ENCODE measurements around the gene BORCS5.
A peak's percentile ranks its signal among the peaks of the same experiment; 100 is the strongest.
"Not testable (repeated sequence)": the region's sequence is repeated elsewhere in the genome, so short reads cannot be mapped to it uniquely, and the experiment has no call there.

Gene BORCS5

DNA sequence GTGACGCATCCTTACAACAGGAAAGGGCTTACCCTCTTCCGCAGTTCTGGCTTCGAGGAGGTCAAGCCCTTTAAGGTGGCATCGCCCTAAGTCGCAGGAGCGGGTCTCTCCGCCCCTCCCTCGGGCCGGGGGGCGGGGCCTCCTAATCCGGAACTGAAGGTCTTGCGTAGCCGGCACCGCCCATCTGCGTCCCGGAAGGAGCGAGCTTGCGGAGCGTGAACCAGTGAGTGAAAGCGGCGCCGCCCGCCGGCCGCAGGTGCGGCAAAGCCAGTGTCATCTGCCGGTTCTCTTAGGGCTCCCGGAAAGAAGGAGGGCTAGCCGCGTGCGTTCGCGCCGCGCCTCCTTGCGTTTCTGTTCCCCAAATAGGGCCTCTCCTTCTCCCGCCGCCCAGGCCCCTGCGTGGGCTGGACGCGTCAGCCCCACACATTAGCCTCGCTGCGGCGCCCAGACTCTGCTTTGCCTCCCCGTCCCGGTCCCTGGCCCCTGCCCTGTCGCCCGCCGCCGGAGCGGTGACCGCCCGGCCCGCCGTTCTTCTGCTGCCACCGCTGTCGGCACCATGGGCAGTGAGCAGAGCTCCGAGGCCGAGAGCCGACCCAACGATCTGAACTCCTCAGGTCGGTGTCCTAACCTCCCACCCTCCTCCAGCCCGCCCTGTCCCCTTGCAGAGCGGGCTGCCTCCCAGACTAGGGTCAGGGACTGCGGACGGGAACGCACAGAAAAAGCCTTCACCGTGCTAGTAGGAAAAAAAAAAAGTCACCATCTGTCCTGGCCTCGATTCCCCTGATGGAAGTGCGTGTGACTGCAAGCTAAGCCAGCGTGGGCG is at the start of gene BORCS5:
Gene BORCS5 (plus strand): TSS at position 183 of the 823 bp plus-strand sequence. CDS start 374 bp downstream, at position 557.
- DNase-seq (ENCODE audit: low read depth in 2 of 2) = peak; percentile 97

DNA sequence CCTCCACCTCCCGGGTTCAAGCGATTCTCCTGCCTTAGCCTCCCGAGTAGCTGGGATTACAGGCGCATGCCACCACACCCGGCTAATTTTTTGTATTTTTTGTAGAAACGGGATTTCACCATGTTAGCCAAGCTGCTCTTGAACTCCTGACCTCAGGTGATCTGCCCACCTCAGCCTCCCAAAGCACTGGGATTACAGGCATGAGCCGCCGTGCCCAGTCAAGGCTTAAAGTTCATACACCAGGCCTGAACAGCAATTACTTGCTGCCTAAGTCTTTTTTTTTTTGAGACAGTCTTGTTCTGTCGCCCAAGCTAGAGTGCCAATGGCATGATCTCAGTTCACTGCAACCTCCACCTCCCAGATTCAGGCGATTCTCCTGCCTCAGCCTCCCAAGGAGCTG is 46.2 kb upstream of the BORCS5 start:
- DNase-seq (ENCODE audit: low read depth in 2 of 2) = not testable (repeated sequence)

DNA sequence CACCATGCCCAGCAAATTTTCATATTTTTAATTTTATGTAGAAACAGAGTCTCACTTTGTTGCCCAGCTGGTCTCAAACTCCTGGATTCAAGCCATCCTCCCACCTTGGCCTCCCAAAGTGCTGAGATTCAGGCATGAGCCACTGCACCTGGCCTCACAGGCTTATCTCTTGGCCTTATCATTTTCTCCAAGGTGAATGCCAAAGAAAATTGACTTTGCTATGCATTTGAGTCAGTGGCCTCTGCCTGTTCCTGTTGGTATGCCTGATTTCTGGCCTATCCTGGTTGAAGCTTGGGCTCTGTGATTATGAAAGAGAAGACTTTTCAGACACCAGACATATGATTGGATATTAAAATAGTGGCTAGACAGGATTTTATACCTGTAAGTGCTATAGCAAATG is 41.0 kb upstream of the BORCS5 start:
- DNase-seq (ENCODE audit: low read depth in 2 of 2) = no peak

DNA sequence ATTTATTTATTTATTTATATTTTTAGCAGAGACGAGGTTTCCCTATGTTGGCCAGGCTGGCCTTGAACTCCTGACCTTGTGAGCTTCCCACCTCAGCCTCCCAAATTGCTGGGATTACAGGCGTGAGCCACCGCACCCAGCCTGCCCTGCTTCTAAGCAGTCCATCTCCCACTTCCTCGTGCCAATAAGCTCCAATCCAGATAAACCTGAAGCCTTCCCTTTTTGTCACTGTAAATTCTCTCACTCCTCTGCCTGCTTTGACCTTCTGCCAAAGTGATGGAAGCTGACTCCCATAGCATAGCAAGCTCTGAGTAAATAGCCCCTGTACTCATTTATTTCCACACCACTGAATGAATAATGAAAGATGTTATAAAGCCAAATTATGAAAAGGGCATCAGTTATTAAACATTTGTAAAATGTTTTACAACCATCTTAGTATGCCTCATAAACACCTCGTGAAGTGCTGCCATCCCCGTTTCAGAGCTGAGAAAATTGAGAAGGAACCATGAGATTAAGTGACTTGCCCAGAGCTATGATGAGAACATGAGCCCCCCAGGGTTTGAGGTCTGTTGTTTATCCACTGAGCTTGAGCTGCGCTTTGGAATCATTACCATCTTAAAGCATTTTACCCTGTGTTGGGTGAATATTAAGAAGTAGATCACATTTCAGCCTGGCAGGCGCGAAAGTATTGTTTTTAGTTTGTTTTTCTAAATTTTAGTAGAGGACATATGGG is 37.3 kb upstream of the BORCS5 start:
- no peak for DNase-seq (ENCODE audit: low read depth in 2 of 2)

DNA sequence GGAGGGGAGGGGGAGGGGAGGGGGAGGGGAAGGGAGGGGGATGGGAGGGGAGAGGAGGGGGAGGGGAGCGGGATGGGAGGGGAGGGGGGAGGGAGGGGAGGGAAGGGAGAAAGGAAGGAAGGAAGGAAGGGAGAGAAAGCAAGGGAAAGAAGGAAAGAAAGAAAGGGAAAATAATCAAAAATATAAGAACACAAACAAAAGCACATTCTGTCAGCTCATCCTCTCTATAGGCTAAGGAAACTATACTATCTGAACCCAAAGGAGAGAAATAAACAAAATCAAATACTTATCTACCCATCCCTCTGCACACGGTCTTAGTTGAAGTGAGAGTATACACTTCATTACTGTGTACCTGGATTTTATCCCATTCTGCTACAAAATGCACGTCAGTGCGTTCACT is 33.8 kb upstream of the BORCS5 start:
- DNase-seq (ENCODE audit: low read depth in 2 of 2) = no peak

DNA sequence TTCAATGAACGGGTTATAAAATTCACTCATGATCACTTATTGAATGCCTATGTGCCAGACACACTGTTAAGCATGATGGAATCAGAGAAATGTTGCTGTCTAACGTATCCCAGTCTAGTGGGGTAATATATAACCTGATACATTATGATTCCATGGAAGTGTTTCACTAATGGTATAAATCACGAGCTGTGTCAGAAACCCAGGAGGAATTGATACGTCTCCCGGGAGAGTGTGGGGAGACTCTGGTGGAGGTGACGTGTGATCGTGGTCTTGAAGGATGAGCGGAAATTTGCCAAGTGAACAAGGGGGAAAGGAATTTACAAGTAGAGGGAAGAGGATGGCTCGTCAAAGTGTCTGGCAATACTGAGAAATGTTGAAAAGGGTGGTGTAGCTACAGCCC is 33.3 kb upstream of the BORCS5 start:
- no peak for DNase-seq (ENCODE audit: low read depth in 2 of 2)

DNA sequence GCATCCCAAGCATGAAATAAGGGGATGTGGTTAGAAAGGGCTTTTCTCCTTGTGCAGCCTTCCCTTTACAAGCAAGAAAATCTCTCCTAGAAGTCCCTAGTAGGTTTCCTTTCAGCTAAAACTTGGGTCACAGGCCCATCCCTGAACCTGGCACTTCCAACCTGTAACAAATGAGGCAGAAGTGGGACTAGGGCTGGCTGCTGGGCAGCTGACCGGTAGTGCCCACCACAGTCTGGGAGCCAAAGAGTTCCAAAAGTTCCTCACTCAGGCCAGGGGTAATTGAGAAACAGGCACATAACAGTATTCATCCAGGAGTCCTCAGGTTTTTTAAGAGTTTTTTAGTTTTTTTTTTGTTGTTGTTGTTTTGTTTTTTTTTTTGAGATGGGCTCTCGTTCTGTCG is 30.6 kb upstream of the BORCS5 start:
- no peak for DNase-seq (ENCODE audit: low read depth in 2 of 2)

DNA sequence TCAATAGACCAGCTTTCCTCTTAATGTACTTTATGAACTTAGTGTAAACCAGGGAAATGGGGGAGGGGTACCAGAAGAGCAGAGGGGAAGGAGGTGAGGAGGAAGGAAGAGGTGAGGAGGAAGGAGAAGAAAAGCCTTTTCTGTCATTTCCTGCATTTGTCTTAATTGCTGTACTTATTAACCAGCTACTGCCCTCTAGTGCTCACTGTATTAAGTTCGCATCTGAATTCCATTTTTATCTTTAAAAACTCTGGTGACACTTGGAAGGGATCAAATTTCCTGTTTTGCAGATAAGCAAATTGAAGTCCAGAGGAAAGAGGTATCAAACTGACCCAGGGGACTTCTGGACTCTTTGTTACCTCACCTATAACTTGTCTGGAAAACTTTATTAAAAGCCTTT is 29.1 kb upstream of the BORCS5 start:
- no peak for DNase-seq (ENCODE audit: low read depth in 2 of 2)

DNA sequence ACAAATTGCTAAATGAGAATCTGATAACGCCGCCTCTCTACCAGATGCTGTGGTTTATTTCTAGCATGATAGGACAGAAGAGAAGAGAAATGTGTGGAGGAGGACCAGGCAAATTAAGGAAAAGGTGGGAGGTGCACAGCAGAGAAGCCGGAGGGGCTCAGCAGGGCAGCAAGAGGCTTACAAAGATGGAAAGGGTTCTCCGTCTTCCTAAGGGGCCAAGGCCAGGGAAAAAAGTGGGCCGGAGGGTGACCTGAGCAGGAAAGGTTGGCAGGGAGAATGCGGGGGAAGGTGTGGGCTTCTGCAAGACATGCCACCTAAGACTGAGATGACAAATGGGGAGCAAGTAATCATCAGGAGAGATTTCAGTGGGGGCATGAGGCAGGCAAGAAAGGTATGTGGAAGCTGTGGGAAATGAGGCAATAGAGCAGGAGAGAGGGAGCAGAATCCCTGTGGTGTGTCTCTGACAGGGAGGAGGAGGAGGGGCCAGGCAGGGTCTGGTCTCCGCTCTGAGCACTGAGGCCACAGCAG is 25.6 kb upstream of the BORCS5 start:
- no peak for DNase-seq (ENCODE audit: low read depth in 2 of 2)

DNA sequence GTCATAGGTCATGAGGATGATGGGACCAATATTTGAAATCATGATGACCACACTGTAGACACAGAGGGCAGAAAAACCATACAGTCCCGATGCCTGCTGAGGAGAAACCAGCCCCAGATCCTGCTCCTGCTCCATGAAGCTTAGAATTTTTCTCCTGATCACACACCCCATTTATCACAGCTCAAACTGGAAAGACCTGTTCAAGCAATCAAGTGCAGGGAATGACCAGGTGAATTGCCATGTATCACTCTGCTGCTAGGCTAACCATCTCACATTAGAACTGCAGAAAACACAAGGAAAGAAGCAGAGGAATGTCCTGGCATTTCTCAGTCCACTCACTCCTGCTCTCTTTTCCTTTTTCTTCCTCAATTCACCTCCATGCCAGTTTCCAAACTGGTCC is 25.0 kb upstream of the BORCS5 start:
- no peak for DNase-seq (ENCODE audit: low read depth in 2 of 2)

DNA sequence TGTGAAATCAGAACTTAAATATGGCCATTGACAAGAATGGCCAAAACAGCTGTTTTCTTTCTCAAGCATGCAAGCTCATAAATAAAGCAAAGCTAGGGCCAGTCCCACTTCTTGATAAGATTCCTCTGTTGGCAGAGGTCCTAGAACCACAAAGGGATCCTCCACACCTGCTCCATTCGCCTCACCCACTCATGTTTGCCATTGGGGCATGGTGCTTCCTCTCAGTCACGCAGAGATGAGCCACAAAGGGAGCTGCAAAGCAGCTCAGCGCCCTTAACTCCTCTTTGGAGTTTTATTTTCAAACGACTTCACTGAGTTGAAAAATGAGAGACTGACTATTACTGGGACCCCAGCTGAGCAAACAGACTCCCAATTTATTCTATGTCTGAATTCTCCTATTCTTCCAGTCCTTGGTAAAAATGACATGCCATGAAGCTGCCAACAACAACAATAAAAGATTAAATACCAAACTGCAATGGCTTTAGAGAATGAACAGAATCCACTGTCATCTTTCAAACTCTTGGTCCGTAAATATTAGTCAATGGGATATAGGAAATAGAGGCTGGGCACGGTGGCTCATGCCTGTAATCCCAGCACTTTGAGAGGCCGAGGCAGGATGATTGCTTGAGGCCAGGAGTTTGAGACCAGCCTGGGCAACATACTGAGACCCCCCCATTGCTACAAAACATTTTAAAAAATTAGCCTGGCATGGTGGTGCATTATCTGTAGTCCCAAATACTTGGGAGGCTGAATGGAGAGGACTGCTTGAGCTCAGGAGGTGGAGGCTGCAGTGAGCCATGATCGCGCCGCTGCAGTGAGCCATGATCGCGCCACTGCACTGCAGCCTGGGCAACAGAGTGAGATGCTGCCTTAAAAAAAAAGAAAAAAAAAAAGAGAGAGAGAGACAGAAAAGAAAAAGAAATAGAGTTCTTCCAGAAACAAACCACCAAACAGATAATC is 23.2 kb upstream of the BORCS5 start:
- DNase-seq (ENCODE audit: low read depth in 2 of 2) = no peak

DNA sequence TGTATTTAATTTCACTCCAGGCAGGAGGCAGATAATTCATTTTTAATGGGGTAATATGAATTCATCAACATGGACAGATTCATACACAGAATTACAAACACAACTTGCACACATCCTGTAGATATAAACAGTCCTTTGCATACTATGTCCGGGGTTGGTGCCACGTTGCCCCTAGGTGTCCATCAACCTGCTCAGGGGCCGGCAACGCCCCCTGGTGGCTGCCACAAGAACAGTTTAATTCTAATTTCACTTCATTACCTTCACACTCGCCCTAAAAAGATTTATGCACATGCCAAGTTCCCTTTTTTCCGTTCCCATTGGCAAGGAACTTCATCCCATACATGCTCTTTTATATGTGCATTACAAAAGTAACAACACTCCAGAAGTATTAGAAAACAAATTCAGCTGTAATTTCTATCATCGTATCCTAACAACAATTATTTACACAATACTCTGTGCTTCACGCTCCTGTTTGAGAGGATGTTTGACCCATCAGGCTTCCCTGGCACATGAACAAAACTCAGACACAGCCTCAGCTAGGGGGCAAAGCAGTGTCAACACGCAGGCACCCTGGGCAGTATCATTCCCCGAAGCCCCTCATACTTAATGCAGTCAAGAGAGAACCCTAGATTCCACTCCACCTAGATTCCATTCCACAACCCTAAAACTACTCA is 22.4 kb upstream of the BORCS5 start:
- DNase-seq (ENCODE audit: low read depth in 2 of 2) = peak in 1 of 2 donors; percentile 22

DNA sequence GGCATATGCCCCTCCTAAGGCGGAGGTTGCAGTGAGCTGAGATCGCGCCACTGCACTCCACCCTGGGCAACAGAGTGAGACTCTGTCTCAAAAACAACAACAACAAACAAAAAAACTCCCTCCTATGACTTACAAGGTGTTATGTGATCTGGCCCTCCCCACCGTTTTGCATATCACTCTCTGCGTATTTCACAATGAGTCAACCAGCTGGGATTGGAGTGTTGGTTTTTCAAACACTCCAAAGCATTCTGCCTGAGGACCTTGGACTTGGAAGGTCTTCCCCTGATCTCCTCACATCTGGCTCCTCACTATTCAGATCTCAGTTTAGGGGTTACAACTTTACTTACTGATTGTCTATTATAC is 20.8 kb upstream of the BORCS5 start:
- no peak for DNase-seq (ENCODE audit: low read depth in 2 of 2)

DNA sequence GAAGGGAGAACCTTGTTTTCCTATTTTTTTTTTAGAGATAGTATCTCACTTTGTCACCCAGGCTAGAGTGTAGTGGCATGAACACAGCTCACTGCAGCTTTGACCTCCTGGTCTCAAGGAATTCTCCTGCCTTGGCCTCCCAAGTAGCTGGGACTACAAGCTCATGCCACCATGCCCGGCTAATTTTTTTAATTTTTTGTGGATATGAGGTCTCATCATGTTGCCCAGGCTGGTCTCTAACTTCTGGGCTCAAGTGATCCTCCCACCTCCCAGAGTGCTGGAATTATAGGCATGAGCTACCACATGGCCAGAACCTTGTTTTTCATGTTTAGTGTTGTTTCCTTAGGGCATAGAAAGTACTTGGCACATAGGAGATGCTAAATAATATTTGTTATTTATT is 20.4 kb upstream of the BORCS5 start:
- DNase-seq (ENCODE audit: low read depth in 2 of 2) = no peak

DNA sequence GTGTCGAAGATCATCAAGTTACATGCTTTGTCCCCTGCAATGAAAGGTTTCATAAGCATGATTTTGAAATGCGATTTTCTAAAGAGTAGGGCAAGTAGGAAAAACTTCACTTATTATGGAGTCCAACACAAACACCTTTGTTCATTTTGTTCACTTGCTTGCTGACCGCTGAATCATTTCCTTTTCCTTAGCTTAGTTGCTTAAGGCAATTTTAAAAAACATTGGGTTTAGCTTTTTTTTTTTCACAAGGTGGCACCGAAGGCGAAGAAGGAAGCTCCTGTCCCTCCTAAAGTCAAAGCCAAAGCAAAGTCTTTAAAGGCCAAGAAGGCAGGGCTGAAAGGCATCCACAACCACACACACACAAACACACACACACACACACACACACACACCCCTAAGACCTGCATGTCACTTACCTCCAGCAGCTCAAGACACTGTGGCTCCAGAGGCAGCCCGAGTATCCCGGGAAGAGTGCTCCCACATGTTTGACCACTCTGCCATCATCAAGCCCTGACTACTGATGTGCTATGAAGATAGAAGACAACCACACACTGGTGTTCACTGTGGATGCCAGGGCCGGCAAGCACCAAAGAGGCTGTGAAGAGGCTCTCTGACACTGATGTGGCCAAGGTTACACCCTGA is 18.2 kb upstream of the BORCS5 start:
- DNase-seq (ENCODE audit: low read depth in 2 of 2) = no peak

DNA sequence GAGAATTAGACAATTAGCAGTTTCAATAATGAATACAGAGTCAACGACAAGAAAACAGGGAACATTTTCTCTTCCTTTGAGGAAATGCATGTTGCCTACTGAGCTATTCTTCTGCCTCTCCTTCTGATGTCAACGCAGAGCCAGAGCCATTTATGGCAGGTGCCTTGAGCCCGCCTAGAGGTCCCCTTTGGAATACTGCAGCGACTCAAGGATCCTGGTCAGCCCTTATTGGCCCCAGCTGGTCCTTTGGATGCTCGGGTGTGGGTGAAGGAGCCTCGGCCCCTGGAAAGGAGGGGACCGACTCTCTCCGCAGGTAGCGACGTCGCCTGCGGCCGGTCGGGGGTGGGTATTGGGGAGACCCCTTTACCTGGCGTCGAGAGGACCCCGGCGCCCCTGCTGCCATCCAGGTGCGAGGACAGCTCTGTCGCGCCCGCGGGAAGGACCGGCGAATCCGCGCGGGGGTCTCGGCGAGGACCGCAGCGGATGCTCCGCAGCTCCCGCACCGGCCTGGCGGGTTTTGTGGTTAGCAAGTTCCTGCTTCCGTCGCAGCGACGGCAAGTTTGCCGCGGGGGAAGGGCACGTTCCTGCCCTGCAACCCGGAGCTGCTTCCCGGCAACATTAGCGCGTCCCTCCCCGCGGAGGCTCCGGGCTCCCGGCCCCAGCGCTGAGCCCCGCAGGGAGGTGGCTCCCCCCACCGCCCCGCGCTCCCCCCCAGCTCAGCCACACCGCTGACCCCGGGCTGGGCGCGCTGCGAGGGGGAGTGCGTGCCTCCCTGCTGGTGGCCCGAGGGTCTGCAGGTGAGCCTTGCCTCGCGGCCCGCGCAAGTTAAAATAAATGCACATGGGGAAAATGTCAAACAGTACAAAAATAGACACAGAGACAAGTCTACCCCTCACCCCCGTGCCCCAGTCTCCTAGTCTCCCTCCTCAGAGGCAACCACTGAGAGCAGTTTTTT is 6.9 kb upstream of the BORCS5 start, which contains the start of gene MANSC1:
Gene MANSC1 (minus strand): TSS at position 532 of the 955 bp plus-strand sequence. CDS start 6,928 bp downstream, outside the sequence.
- DNase-seq (ENCODE audit: low read depth in 2 of 2) = no peak

DNA sequence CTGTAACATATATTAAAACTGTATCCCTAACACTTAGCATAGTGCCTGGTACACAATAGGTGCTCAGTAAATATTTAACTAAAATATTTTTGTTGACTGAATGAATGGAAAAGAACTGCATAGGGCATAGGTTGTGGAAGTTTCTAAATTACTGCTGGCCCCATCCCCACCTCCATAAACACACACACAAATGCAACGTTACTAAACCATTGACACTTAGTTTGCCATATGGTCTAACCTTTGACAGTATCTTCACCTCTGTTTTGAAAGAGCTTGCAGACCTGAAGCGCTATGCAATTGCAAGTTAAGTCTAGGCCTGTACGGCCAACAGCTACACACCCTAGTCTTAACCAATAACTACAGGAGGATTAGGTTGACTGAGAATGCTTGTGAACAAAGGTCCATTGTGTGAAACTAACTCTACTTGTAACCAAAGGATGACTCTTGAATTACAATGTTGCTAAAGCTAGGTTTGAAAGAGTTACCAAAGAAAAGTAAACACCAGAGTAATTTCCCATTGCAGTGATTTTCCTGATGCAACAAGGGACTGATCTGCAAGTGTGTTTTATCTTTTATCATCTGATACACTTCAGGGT is 5.9 kb upstream of the BORCS5 start:
- no peak for DNase-seq (ENCODE audit: low read depth in 2 of 2)

DNA sequence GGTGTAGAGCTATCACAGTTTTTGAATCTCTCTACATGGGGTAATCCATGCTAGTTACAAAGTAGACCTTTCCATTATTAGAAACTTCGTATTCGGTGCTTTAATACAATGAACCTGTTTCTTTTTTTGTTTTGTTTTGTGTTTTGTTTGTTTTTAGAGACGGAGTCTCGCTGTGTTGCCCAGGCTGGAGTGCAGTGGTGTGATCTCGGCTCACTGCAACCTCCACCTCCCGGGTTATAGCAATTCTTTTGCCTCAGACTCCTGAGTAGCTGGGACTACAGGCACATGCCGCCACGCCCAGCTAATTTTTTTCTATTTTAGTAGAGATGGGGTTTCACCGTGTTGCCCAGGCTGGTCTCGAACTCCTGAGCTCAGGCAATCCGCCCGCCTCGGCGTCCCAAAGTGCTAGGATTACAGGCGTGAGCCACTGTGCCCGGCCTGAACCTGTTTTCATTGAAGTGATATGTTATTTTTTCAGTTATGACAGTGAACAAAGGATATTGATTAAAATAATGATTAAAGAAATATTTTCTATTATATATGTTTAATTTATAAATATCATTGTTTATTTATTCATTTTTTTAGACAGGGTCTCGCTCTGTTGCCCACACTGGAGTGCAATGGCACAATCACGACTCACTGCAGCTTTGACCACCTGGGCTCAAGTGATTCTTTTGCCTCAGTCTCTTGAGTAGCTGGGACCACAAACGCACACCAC is 5.3 kb upstream of the BORCS5 start:
- DNase-seq (ENCODE audit: low read depth in 2 of 2) = not testable (repeated sequence)

Measured in activated CD8-positive, alpha-beta memory T cell treated with anti-CD3 and anti-CD28 coated beads for 4 hours (primary cell).